NCI-H1694 treated with DMSO at 0.1 percent for 48 hours (cell line): ENCODE measurements around the gene RALGPS1.

Experiments
- DNase-seq: peaks from one replicate; lab custom pipeline; 2025; lab: John Stamatoyannopoulos, UW

Gene RALGPS1

DNA sequence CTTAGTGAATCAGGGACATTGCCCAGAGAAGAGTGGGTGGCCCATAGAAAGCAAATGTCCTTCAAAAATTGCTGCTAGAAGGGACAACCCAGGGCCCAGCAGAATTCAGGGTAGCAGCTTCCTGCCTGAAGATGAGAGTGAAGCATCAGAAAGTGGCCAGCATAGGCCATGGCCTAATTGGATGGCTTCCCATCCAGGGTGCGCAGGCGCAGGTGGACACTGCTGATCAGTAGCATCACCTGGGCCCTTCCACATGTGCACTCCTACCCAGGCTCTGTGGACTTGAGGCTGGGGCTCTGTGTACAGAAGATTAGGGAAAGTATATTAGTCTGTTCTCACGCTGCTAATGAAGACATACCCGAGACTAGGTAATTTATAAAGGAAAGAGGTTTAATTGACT is 291.4 kb downstream of the RALGPS1 start:
- no peak for DNase-seq

GRCh38 chr9:127206666-127207065 is 292.1 kb downstream of the RALGPS1 start:
- no peak for DNase-seq

DNA sequence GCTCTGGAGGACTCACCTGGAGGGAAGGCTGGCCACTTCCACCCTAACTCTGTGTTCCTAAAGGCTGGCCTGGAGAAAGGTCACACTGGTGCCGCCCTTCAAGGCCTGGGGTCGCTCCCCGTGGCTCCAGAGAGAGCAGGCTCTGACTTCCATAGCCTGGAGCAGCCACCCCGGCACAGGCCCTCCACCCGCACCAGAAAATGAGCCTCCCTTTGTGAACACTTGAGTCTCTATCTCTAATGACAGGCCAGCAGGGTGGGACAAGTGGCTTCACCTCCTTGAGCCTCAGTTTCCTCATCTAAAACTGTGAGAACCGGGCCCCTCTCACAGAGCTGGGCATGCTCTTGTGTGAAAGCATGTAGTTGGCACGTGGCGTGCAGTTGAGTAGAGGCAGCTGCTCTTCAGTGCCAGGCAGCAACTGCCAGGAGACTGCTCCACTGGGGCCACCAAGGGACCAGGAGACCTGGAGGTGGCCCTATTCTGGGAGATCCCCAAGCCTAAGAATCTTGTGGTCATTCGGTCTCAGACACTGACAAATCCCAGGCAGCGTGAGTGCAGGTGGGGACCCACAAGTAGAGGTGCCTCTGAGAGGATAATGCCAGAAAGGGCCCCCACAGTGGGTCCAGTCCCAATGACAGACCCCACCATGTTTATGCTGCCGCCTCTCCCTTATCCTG is 293.3 kb downstream of the RALGPS1 start:
- DNase-seq: no peak

- no peak for DNase-seq
Observed at GRCh38 chr9:127208416-127208815, 293.8 kb downstream of the RALGPS1 start.

- no peak for DNase-seq
Observed at GRCh38 chr9:127209220-127209619, 294.6 kb downstream of the RALGPS1 start.

DNA sequence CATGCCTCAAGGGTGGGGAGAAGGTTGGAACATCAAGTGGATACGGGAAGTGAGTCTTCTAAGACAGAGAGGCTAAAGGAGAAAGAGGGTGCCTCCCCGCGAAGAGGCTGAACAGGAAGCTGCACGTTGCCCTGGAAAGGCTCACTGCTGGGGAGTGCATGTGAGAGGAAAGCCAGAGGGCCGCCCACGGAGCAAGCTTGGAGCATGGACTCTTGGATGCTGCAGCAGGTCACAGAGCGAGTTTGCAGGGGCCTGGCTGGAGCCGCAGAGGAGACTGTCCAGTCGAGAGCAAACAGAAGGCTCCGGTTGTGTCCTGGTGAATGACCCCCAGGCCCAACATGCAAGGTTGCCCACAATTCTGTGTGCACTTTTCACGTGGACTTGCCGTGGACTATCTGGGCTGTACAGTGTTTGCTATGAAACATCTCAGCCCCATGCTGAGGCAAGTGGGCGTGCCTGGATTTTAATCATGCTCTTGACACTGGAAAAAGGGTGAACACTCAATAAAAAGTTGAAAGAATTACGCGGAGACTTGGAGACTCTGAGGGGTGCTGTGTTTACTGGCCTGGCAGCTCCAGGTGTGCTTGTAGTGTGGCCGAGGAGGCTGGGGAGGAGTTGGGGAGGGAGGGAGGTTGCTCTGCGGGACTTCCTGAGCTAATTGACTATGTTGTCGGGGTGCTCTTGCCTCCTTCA is 295.5 kb downstream of the RALGPS1 start:
- no peak for DNase-seq

GRCh38 chr9:127210851-127211730 is 296.5 kb downstream of the RALGPS1 start:
- no peak for DNase-seq

- no peak for DNase-seq
Observed at GRCh38 chr9:127211983-127212382, 297.4 kb downstream of the RALGPS1 start.

- no peak for DNase-seq
Observed at GRCh38 chr9:127212453-127212852, 297.9 kb downstream of the RALGPS1 start.

DNA sequence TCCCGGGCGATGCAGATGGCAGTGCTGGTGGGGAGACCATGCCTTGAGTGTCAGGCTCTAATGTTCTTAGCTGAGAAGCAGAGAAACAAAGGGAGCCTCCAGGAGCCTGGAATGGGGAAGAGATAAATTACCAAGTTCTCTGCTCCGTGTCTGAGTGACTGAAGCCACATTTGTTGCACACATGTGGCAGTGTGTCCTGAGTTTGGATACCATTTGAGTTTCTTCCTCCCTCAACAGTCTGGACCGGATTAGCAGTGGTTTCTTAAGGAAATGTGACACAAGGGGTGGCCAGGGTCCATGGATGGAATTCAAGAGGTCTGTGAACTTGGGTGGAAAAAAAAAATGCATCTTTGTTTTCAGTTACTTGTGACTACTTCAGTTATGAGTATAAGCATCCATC is 299.3 kb downstream of the RALGPS1 start:
- DNase-seq: no peak

DNA sequence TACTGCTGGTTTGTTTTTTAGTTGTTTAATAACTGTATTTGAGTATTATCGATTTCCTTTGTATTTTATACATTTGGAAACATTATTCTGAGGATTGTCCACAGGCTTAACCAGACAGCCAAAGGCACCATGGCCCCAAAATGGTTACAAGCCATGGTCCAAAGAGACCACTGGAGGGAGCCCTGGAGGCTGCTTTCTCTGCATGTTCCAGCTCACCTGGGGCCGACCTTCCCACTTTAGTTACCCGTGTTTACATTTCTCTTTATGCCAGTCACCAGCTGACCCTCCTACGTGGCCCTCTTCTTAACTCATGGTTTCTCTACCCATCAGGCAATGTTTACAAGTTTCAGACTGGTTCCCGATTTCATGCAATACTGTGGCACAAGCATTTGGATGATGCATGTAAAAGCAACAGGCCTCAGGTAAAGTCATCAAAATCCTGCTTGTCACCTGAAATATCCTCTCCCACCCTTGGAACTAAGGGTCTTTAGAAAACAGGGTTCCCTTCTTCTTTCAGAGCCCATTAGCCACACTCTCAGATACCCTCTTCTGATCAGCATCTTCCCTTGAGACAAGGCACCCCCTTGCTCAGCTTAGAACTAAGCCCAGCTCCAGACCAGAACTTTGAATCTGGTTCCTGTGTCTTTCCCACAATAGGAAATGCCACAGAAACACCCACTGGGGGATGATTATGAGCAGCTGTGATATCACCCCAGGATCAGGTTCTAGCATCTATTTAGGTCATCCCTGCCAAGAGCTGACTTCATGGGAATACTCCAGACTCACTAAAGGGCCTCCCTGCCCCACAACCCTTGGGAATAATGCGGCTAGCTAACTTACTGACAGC is 300.1 kb downstream of the RALGPS1 start:
- DNase-seq: peak; percentile 35

- no peak for DNase-seq
Observed at GRCh38 chr9:127215268-127216209, 301.0 kb downstream of the RALGPS1 start.

- no peak for DNase-seq
Observed at GRCh38 chr9:127216210-127216887, 301.8 kb downstream of the RALGPS1 start.

DNA sequence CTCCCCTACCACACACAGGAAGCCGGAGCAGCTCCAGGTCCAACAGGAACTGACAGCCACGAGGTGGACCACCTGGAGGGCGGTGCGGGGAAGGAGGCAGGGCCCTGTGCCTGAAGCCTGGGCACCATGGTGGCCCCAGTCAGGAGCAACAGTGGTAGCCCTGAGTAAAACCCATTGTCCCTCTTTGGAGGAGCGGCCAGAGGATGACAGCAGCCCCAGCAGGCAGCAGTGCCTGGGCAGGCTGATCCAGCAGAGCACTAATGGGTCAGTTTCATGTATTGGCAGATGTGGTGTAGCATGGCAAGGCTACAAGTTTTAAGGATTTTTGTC is 302.3 kb downstream of the RALGPS1 start:
- DNase-seq: no peak

DNA sequence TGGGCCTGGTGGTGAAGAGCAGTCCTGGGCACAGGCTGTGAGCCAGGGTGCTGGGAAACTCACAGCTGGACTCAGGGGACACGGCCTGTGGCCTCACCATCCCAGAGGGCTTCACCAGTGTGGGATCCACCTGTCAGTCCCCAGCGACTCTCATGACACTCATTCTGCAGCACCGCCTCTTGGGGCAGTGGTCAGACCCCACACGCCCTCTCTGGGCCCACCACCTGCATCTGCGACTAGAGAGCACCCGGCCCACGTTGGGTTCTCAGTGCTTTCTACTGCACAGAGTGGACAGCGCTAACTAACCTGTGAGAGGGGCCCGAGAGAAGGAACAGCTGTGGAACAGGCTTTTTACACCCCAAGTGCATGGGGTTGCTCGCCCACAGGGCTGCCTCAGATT is 304.2 kb downstream of the RALGPS1 start:
- DNase-seq: no peak

DNA sequence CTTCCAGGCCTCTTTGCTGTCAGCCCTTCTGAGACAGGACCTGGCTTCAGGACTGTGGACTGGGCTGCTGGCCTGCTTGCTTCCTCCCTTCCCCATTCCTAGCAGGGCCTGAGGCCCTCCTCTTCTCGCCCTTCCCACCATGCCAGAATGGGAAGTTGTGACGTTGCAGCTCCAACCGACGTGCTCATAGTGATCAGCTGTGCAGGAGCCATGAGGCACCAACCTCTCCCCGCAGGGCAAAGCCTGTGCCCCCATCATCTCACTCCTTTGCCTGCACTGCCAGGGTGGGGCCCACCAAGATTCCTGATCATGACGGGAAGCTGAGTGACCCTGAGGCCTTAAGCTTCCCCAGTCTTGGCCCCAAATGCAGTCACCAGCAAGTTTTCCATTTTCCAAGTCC is 304.9 kb downstream of the RALGPS1 start:
- DNase-seq: no peak

DNA sequence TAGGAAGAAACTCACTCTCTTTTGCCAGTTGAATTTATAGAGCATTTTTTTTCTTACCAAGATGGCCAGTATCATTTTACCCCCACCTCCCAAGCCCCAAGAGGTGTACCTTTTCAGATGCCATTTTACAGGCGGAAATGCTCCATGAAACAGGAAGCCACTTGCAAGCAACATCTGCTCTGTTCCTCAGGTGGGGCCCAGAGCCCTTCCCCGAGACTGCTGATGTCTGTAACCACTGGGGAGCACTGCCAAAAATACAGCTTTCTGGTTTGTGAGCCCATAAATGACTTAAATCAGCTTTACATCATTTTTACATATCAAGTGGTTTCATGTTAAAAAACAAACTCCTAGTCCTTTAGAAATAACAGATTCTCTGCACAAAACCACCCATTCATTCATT is 307.1 kb downstream of the RALGPS1 start:
- DNase-seq: no peak

- no peak for DNase-seq
Observed at GRCh38 chr9:127222388-127223095, 308.0 kb downstream of the RALGPS1 start.

- DNase-seq: no peak
Observed at GRCh38 chr9:127223266-127223665, 308.7 kb downstream of the RALGPS1 start.

GRCh38 chr9:127223810-127224177 is 309.2 kb downstream of the RALGPS1 start:
- DNase-seq: no peak
